Measurements from ENCODE around the gene SLC35F6.

The SLC35F6 gene

GRCh38 chr2:26764078-26764887, at the start of gene SLC35F6:
Gene SLC35F6, plus strand, starts transcription at chr2:26764284. Its CDS starts 66 bp downstream, at chr2:26764350.
- peak; percentile 63 for DNase-seq

- DNase-seq = no peak
These were observed 48.4 kb upstream of the SLC35F6 start for GRCh38 chr2:26715528-26716270.

GRCh38 chr2:26716340-26716739, 47.7 kb upstream of the SLC35F6 start:
- no peak for DNase-seq

- DNase-seq = no peak
These were observed 47.3 kb upstream of the SLC35F6 start for GRCh38 chr2:26716769-26717168.

GRCh38 chr2:26717362-26717761, 46.7 kb upstream of the SLC35F6 start:
- no peak for DNase-seq

- DNase-seq = no peak
These were observed 45.0 kb upstream of the SLC35F6 start for GRCh38 chr2:26718949-26719686.

- DNase-seq = no peak
These were observed 43.6 kb upstream of the SLC35F6 start for GRCh38 chr2:26720322-26721114.

GRCh38 chr2:26721115-26722032, 42.7 kb upstream of the SLC35F6 start:
- no peak for DNase-seq

GRCh38 chr2:26722328-26722727, 41.8 kb upstream of the SLC35F6 start:
- DNase-seq = no peak

GRCh38 chr2:26722911-26723310, 41.2 kb upstream of the SLC35F6 start:
- no peak for DNase-seq

- DNase-seq = no peak
These were observed 40.6 kb upstream of the SLC35F6 start for GRCh38 chr2:26723475-26723874.

GRCh38 chr2:26723991-26724750, 39.9 kb upstream of the SLC35F6 start:
- DNase-seq = no peak

- DNase-seq = no peak
These were observed 39.1 kb upstream of the SLC35F6 start for GRCh38 chr2:26724784-26725520.

- DNase-seq = no peak
These were observed 38.6 kb upstream of the SLC35F6 start for GRCh38 chr2:26725521-26725820.

- no peak for DNase-seq
These were observed 37.9 kb upstream of the SLC35F6 start for GRCh38 chr2:26726228-26726627.

GRCh38 chr2:26727641-26728561, 36.2 kb upstream of the SLC35F6 start:
- no peak for DNase-seq

- DNase-seq = no peak
These were observed 34.8 kb upstream of the SLC35F6 start for GRCh38 chr2:26729311-26729710.

GRCh38 chr2:26730549-26731344, 33.3 kb upstream of the SLC35F6 start:
- DNase-seq = no peak

All from NCI-H1048 (cell line).